ENCODE measurements around the gene DOK5. TPM values are rescaled to one million over a fixed set of nuclear protein-coding genes. Genes with fewer than 3 reads are reported as not detected.
"Not testable (repeated sequence)": the region's sequence is repeated elsewhere in the genome, so short reads cannot be mapped to it uniquely, and the experiment has no call there.

Gene DOK5
- total RNA-seq, 4 donors from 2014 or later, result 1.4 to 9.8 TPM; not detected in 2

- TF ChIP-seq POLR2A (IDR thresholded peaks at IDR 0.05), result no peak
- no peak for TF ChIP-seq CTCF (IDR thresholded peaks at IDR 0.05)
Observed at GRCh38 chr20:54434196-54434595, 41.2 kb upstream of the DOK5 start.

GRCh38 chr20:54435015-54435414 lies 40.4 kb upstream of the DOK5 start:
- no peaks in the 10 kb centered on the region for H3K4me1 ChIP-seq
- H3K27me3 ChIP-seq, result no peaks in the 10 kb centered on the region
- no peaks in the 10 kb centered on the region for H3K9me3 ChIP-seq
- TF ChIP-seq POLR2A (IDR thresholded peaks at IDR 0.05), result no peak
- TF ChIP-seq CTCF (IDR thresholded peaks at IDR 0.05), result no peak
- no peak for DNase-seq
- intact Hi-C loops (cut with DNase I; ENCODE audit: low total_unique reads), result no loop called here
- H3K36me3 ChIP-seq, result no peaks in the 10 kb centered on the region
- no peak overlapping the region for H3K27ac ChIP-seq
- H3K4me3 ChIP-seq, result no peak overlapping the region

More at GRCh38 chr20:54434196-54434595, 41.2 kb upstream of the DOK5 start:
- Histone ChIP-seq H3K27me3 (no peaks in the 10 kb centered on the region), H3K4me3 (no peak overlapping the region), H3K9me3 (no peaks in the 10 kb centered on the region), H3K4me1 (no peaks in the 10 kb centered on the region), H3K27ac (no peak overlapping the region), H3K36me3 (no peaks in the 10 kb centered on the region)
- intact Hi-C loops (cut with DNase I; ENCODE audit: low total_unique reads), result no loop called here
- DNase-seq, result no peak

GRCh38 chr20:54436410-54436809 lies 39.0 kb upstream of the DOK5 start:
- H3K4me1 ChIP-seq, result not testable (repeated sequence)

GRCh38 chr20:54438166-54438565 lies 37.2 kb upstream of the DOK5 start:
- no peaks in the 10 kb centered on the region for H3K9me3 ChIP-seq
- DNase-seq, result no peak
- no peaks in the 10 kb centered on the region for H3K27me3 ChIP-seq
- H3K4me1 ChIP-seq, result no peaks in the 10 kb centered on the region
- H3K27ac ChIP-seq, result no peak overlapping the region
- H3K4me3 ChIP-seq, result no peak overlapping the region
- no peak for TF ChIP-seq CTCF (IDR thresholded peaks at IDR 0.05)
- no peak for TF ChIP-seq POLR2A (IDR thresholded peaks at IDR 0.05)
- intact Hi-C loops (cut with DNase I; ENCODE audit: low total_unique reads), result no loop called here
- no peaks in the 10 kb centered on the region for H3K36me3 ChIP-seq

More at GRCh38 chr20:54436410-54436809, 39.0 kb upstream of the DOK5 start:
- H3K4me3 ChIP-seq; H3K27me3 ChIP-seq; H3K9me3 ChIP-seq; H3K27ac ChIP-seq; H3K36me3 ChIP-seq; intact Hi-C loops (cut with DNase I; ENCODE audit: low total_unique reads); DNase-seq: not testable (repeated sequence)

- TF ChIP-seq CTCF (IDR thresholded peaks at IDR 0.05) (no peak), POLR2A (IDR thresholded peaks at IDR 0.05) (no peak)
- intact Hi-C loops (cut with DNase I; ENCODE audit: low total_unique reads), result no loop called here
- DNase-seq, result no peak
Observed at GRCh38 chr20:54450207-54450606, 25.2 kb upstream of the DOK5 start.

GRCh38 chr20:54451171-54451570 lies 24.2 kb upstream of the DOK5 start:
- no peak for DNase-seq
- H3K27me3 ChIP-seq, result peaks cover 0 to 4% of the 10 kb centered on the region in 2 donors
- intact Hi-C loops (cut with DNase I; ENCODE audit: low total_unique reads), result no loop called here

More at GRCh38 chr20:54450207-54450606, 25.2 kb upstream of the DOK5 start:
- no peaks in the 10 kb centered on the region for H3K36me3 ChIP-seq
- no peaks in the 10 kb centered on the region for H3K9me3 ChIP-seq
- H3K27me3 ChIP-seq, result peaks cover 0 to 4% of the 10 kb centered on the region in 2 donors
- no peak overlapping the region for H3K27ac ChIP-seq
- H3K4me3 ChIP-seq, result no peak overlapping the region
- no peaks in the 10 kb centered on the region for H3K4me1 ChIP-seq

More at GRCh38 chr20:54451171-54451570, 24.2 kb upstream of the DOK5 start:
- TF ChIP-seq POLR2A (IDR thresholded peaks at IDR 0.05) (no peak), CTCF (IDR thresholded peaks at IDR 0.05) (no peak)
- H3K36me3 ChIP-seq, result no peaks in the 10 kb centered on the region
- no peaks in the 10 kb centered on the region for H3K9me3 ChIP-seq
- no peaks in the 10 kb centered on the region for H3K4me1 ChIP-seq
- H3K4me3 ChIP-seq, result no peak overlapping the region
- no peak overlapping the region for H3K27ac ChIP-seq

All from uterus (tissue), 4 donors.